Stomach smooth muscle (tissue), 2 donors: Measurements from ENCODE around the gene CELSR2.

Experiments used
- H3K27ac ChIP-seq: one replicate; pipeline ENCODE4 v1.7.0; 2013; ENCODE audit warnings: mild to moderate bottlenecking, low read length, inconsistent platforms
- H3K27me3 ChIP-seq, 2 donors: one replicate each; pipeline ENCODE4 v1.7.0; 2013; ENCODE audit warnings: low read length in 2 of 2; ENCODE audit not compliant: insufficient read depth in 2 of 2, control insufficient read depth in 1 of 2
- H3K36me3 ChIP-seq, 2 donors: one replicate each; pipeline ENCODE4 v1.7.0; 2013; ENCODE audit warnings: low read length in 2 of 2; ENCODE audit not compliant: control insufficient read depth in 2 of 2, insufficient read depth in 2 of 2
- H3K4me1 ChIP-seq: one replicate; pipeline ENCODE4 v1.7.0; 2013; ENCODE audit warnings: low read length; ENCODE audit not compliant: control insufficient read depth, insufficient read depth
- H3K4me3 ChIP-seq, 2 donors: one replicate each; pipeline ENCODE4 v1.7.0; 2013; ENCODE audit warnings: low read length in 2 of 2
- H3K9ac ChIP-seq, 2 donors: one replicate each; pipeline ENCODE4 v1.7.0; 2013; ENCODE audit warnings: low read length in 2 of 2, mild to moderate bottlenecking in 1 of 2
- H3K9me3 ChIP-seq, 2 donors: one replicate each; pipeline ENCODE4 v1.7.0; 2013; ENCODE audit warnings: low read length in 2 of 2; ENCODE audit not compliant: control insufficient read depth in 2 of 2
- donor health status: healthy.
- donor health status: Pancreatic carcinoma.

The CELSR2 gene, protein sequence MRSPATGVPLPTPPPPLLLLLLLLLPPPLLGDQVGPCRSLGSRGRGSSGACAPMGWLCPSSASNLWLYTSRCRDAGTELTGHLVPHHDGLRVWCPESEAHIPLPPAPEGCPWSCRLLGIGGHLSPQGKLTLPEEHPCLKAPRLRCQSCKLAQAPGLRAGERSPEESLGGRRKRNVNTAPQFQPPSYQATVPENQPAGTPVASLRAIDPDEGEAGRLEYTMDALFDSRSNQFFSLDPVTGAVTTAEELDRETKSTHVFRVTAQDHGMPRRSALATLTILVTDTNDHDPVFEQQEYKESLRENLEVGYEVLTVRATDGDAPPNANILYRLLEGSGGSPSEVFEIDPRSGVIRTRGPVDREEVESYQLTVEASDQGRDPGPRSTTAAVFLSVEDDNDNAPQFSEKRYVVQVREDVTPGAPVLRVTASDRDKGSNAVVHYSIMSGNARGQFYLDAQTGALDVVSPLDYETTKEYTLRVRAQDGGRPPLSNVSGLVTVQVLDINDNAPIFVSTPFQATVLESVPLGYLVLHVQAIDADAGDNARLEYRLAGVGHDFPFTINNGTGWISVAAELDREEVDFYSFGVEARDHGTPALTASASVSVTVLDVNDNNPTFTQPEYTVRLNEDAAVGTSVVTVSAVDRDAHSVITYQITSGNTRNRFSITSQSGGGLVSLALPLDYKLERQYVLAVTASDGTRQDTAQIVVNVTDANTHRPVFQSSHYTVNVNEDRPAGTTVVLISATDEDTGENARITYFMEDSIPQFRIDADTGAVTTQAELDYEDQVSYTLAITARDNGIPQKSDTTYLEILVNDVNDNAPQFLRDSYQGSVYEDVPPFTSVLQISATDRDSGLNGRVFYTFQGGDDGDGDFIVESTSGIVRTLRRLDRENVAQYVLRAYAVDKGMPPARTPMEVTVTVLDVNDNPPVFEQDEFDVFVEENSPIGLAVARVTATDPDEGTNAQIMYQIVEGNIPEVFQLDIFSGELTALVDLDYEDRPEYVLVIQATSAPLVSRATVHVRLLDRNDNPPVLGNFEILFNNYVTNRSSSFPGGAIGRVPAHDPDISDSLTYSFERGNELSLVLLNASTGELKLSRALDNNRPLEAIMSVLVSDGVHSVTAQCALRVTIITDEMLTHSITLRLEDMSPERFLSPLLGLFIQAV (N-terminal part only)

DNA sequence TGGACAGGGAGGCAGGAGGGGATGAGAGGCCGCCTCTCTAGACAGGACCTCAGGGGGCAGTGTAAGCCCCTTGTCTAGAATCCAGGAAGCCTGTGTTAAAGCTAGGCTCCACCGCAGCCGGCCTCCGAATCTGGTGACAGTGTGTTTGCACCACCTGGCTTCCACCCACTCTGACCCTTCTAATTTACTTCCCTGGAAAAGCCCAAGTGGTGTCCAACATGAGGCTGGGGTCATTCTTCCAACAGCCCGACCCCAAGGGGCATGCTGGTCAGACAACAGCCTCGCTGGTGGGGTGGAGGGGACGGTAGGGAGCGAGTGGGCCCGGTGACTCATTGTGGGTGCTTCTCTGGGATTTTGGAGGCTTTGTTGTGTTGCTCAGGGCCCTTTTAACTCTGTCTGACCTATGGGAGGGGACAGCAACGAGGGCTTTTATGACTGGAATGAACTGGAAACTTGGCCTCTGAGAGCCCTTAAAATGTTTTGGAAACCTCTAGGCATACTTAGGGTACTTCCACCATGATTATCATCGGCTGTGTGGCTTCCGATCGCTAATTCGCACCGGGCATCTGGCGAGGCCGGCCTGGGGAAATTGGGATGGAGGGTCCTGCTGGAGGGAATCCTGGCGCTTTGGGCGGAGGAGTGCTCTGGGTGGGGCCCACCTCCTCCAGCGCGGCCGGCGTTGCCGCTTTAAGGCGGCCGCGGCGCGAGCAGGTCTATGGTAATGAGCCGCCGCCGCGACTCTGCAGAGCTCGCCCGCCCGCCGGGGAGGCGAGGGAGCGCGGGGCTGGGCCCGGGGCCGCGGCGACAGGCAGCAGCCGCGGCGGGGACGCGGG lies at the start of gene CELSR2:
CELSR2 (plus strand) TSS at position 743 of the 833 bp plus-strand sequence. CDS start 541 bp downstream, outside the sequence.
- Histone ChIP-seq H3K27me3 (peaks cover 0 to 2% of the 10 kb centered on the region in 2 donors), H3K4me3 (peak within 1 kb of the TSS; percentile 54 to 72), H3K4me1 (peaks cover 29% of the 10 kb centered on the region), H3K36me3 (peaks cover 0 to 3% of the 10 kb centered on the region in 2 donors), H3K27ac (no peak within 1 kb of the TSS), H3K9me3 (no peaks in the 10 kb centered on the region), H3K9ac (peak within 1 kb of the TSS; percentile 46 to 47)

DNA sequence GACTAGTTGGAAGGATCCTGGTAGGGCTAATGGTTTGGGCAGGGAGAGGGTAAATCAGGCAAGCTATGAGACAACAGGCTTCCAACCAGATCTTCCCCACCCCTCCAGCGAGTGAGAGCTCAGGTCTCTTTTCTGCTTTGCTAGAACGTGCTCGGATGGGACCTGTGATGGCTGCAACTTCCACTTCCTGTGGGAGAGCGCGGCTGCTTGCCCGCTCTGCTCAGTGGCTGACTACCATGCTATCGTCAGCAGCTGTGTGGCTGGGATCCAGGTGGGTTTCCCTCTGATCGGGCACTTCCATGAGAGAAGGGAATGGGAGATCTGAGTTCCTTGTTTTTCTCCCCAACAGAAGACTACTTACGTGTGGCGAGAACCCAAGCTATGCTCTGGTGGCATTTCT lies 49.6 kb upstream of the CELSR2 start:
- no peaks in the 10 kb centered on the region for H3K27me3 ChIP-seq
- H3K36me3 ChIP-seq = no peaks in the 10 kb centered on the region
- peaks cover 11% of the 10 kb centered on the region for H3K4me1 ChIP-seq
- no peak overlapping the region for H3K27ac ChIP-seq
- no peak overlapping the region for H3K9ac ChIP-seq
- H3K4me3 ChIP-seq = no peak overlapping the region
- no peaks in the 10 kb centered on the region for H3K9me3 ChIP-seq

DNA sequence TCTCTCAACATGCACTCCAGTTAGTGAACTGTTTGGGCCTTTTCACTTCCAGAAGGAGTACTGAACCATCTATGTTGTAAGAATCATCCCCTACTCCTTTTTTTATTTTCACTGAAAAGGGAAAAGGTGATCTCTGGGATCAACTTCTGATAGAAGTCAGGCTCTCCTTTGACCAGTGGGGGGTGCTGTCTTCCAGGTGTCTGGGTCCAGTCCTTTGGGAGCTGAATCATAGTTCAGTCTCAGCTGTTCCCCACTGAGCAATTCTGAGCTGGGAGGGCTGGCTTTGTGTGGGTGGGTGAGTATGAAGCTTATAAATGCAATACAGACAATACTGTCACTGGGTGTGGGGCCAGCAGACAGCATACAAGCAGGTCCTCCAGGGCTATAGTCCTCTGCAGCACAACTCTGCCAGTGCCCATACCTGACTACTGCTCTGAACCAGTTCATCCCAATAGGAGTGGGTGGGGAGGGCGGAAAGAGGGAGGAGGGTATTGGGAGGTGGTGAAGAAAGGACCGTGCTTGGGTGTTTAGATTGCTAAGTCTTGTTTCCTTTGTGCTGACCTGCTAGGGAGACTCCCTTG lies 48.1 kb upstream of the CELSR2 start:
- Histone ChIP-seq H3K9me3 (no peaks in the 10 kb centered on the region), H3K4me1 (peaks cover 11% of the 10 kb centered on the region), H3K4me3 (no peak overlapping the region), H3K36me3 (no peaks in the 10 kb centered on the region), H3K9ac (no peak overlapping the region), H3K27ac (no peak overlapping the region), H3K27me3 (no peaks in the 10 kb centered on the region)

DNA sequence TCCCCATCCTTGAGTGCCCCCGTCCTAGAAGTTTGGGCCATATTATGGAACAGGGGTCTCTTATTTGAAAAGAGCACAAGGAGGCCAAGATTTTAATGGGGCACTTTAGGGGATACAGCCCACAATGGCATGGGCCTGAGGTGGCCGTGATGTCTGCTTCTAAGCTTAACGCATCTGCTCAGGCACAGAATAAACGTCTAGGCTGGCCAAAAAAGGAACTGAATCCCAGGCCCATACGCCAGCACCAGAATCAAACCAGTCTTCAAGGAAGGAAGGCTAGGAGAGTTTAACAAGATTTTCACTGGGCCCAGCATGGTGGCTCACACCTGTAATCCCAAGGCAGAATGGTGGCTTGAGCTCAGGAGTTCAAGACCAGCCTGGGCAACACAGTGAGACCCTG lies 44.9 kb upstream of the CELSR2 start:
- no peaks in the 10 kb centered on the region for H3K36me3 ChIP-seq

DNA sequence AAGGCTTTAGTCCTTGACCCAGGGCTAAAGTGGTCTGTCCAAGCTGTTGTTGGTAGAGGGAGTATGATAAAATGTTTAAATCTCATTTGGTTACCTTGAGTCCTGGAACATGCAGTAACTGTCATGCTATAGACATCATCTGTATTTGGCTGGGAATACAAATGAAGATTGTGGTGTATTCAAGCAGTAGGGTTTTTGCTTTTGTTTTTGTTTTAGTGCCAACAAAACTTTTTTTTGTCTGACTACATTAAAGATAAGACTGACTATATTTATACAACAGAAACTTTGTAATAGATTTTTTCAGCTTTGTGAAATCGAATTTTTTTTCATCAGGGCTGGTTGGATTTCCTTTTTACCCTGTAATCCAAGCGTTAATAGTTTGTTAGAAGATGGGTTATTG lies 43.0 kb upstream of the CELSR2 start:
- no peak overlapping the region for H3K27ac ChIP-seq
- H3K36me3 ChIP-seq = no peaks in the 10 kb centered on the region
- H3K4me3 ChIP-seq = no peak overlapping the region
- no peaks in the 10 kb centered on the region for H3K4me1 ChIP-seq
- no peak overlapping the region for H3K9ac ChIP-seq
- no peaks in the 10 kb centered on the region for H3K9me3 ChIP-seq
- no peaks in the 10 kb centered on the region for H3K27me3 ChIP-seq

More for the DNA sequence above, 44.9 kb upstream of the CELSR2 start:
- no peak overlapping the region for H3K9ac ChIP-seq
- H3K4me1 ChIP-seq = no peaks in the 10 kb centered on the region
- H3K27ac ChIP-seq = no peak overlapping the region
- no peaks in the 10 kb centered on the region for H3K27me3 ChIP-seq
- no peaks in the 10 kb centered on the region for H3K9me3 ChIP-seq
- H3K4me3 ChIP-seq = no peak overlapping the region

DNA sequence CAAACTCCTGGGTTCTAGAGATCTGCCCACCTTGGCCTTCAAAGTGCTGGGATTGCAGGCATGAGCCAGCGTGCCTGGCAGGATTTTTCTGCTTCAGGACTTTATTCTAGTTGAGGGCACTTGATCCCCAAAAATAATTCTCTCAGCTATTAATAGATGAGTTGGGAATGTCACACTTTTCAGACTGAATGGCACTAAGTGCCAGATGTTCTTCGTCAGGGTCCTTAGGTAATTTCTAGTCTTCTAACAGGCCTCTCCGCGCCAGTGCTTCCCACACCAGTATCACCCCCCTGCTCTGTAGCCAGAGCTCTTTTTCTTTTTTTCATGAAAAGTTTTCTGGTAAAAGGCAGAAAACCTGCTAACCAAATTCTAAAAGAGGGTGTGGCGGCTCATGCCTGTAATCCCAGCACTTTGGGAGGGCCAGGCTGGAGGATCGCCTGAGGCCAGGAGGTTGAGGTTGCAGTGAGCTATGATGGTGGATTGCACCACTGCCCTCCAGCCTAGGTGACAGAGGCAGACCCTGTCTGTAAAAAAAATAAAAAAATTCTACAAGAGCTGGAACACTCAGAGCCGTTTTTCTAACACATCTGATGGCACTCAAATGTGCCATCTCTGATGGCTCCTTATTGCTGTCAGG lies 41.8 kb upstream of the CELSR2 start:
- Histone ChIP-seq H3K27me3 (no peaks in the 10 kb centered on the region), H3K27ac (no peak overlapping the region), H3K9ac (no peak overlapping the region), H3K36me3 (no peaks in the 10 kb centered on the region), H3K4me3 (no peak overlapping the region), H3K9me3 (no peaks in the 10 kb centered on the region), H3K4me1 (no peaks in the 10 kb centered on the region)

DNA sequence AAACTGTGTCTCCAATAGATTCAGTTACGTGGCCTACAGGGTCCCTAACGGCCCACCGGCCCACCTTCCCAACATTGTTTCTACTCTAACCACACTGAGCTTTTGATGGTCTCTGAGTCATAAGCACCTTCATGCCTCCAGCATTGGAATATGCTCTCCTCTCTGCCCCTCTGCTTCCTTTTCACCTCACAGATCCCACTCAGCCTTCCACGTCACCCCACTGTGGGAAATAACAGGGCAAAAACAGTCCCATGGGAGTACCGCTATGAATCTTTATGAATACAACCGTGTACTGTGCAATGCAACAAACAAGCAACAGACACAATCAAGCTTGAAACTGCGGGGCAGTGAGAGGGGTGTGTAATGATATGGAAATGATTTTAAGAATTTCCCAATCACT lies 40.9 kb upstream of the CELSR2 start:
- H3K4me1 ChIP-seq = peaks cover 2% of the 10 kb centered on the region
- H3K9ac ChIP-seq = no peak overlapping the region
- no peak overlapping the region for H3K4me3 ChIP-seq
- H3K27ac ChIP-seq = no peak overlapping the region
- no peaks in the 10 kb centered on the region for H3K9me3 ChIP-seq
- H3K27me3 ChIP-seq = no peaks in the 10 kb centered on the region
- no peaks in the 10 kb centered on the region for H3K36me3 ChIP-seq

DNA sequence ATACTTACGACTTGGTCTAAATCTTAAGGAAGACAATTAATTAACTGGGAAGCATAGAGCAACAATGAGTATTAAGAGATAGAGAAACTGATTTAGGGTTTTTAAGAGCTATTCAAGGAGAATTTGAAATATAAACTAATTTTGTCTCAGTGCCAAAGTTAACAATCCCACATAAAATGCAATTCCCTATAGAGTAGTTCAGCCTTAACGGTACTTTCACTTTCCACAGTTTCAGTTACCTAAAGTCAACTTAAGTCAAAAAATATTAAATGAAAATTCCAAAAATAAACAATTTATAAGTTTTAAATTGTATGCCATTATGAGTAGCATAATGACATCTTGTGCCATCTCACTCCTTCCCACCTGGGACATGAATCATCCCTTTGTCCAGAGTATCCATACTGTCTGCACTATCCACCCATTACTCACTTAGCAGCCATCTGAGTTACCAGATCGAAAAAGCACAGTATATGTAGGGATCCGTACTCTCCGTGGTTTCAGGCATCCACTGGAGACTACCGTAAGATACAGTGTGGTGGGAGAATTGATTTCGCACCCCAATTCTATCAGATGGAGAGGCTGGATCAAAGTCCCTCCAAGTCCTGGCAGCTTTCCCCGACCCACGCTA lies 40.4 kb upstream of the CELSR2 start:
- H3K27ac ChIP-seq = no peak overlapping the region
- no peak overlapping the region for H3K4me3 ChIP-seq
- no peak overlapping the region for H3K9ac ChIP-seq

DNA sequence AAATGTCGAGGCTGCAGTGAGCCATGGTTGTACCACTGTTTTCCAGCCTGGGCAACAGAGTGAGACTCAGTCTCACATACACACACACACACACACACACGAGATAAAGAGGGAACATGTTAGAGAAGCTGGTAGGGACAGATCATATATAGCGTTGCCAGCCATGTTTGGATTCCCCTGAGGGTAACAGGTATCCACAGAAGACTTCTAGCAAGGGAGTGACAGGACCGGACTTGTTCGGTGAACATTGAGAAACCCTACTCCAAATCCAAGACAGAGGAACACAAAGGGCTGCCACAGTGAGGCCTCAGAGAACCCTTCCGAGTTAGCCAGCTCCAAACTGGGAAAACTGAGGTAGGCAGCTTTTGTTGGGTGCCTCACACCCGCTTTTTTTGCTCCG lies 39.3 kb upstream of the CELSR2 start:
- H3K36me3 ChIP-seq = no peaks in the 10 kb centered on the region
- no peaks in the 10 kb centered on the region for H3K27me3 ChIP-seq
- H3K9me3 ChIP-seq = no peaks in the 10 kb centered on the region
- H3K27ac ChIP-seq = no peak overlapping the region
- no peak overlapping the region for H3K9ac ChIP-seq
- no peak overlapping the region for H3K4me3 ChIP-seq
- peaks cover 4% of the 10 kb centered on the region for H3K4me1 ChIP-seq

More for the DNA sequence above, 40.4 kb upstream of the CELSR2 start:
- Histone ChIP-seq H3K36me3 (no peaks in the 10 kb centered on the region), H3K27me3 (no peaks in the 10 kb centered on the region), H3K9me3 (no peaks in the 10 kb centered on the region), H3K4me1 (peaks cover 4% of the 10 kb centered on the region)
